Activated CD4-positive, alpha-beta T cell treated with anti-CD3 and anti-CD28 coated beads, Interleukin-2, amount 50 U/mL, for 4 hours (primary cell): Measurements from ENCODE around the gene BCL2L14.
"Not testable (repeated sequence)": the region's sequence is repeated elsewhere in the genome, so short reads cannot be mapped to it uniquely, and the experiment has no call there.

Source experiments
- DNase-seq, 2 experiments: peaks; one replicate each; pipeline ENCODE4 v3.0.0-alpha.2; 2020

Gene BCL2L14

GRCh38 chr12:12110923-12111555 lies 40.3 kb downstream of the BCL2L14 start:
- DNase-seq, result not testable (repeated sequence)

GRCh38 chr12:12115514-12115913 lies 44.8 kb downstream of the BCL2L14 start:
- DNase-seq, result no peak

GRCh38 chr12:12116677-12117076 lies 45.9 kb downstream of the BCL2L14 start:
- DNase-seq, result no peak

GRCh38 chr12:12121061-12121460 lies 50.3 kb downstream of the BCL2L14 start:
- no peak for DNase-seq

GRCh38 chr12:12123036-12123604 lies 52.4 kb downstream of the BCL2L14 start:
- no peak for DNase-seq

GRCh38 chr12:12126551-12126950 lies 55.8 kb downstream of the BCL2L14 start:
- DNase-seq, result no peak

GRCh38 chr12:12127304-12127703 lies 56.6 kb downstream of the BCL2L14 start:
- no peak for DNase-seq

GRCh38 chr12:12128670-12129069 lies 57.9 kb downstream of the BCL2L14 start:
- DNase-seq, result no peak

GRCh38 chr12:12133259-12133658 lies 62.5 kb downstream of the BCL2L14 start:
- no peak for DNase-seq

- DNase-seq, result no peak
Observed at GRCh38 chr12:12133785-12134184, 63.0 kb downstream of the BCL2L14 start.

- no peak for DNase-seq
Observed at GRCh38 chr12:12138203-12139154, 67.7 kb downstream of the BCL2L14 start.

- no peak for DNase-seq
Observed at GRCh38 chr12:12141000-12141399, 70.3 kb downstream of the BCL2L14 start.

GRCh38 chr12:12144531-12144930 lies 73.8 kb downstream of the BCL2L14 start:
- not testable (repeated sequence) for DNase-seq

GRCh38 chr12:12147111-12147510 lies 76.4 kb downstream of the BCL2L14 start:
- no peak for DNase-seq
